WTC11 (cell line): Measurements from ENCODE around the gene SGO2.

Source experiments
- CTCF ChIP-seq: fragments of 200-600 bp; IDR thresholded peaks from 2 replicates; pipeline ENCODE4 v1.8.0; 2022; ENCODE audit warnings: antibody characterized with exemption
- TEAD4 ChIP-seq: sonication (generic); formaldehyde crosslinking; IDR thresholded peaks from 2 replicates; pipeline ENCODE4 v1.8.0; 2022; ENCODE audit warnings: mild to moderate bottlenecking, missing genetic modification reagents
- ZNF121 ChIP-seq: sonication (generic); formaldehyde crosslinking; IDR thresholded peaks from 2 replicates; pipeline ENCODE4 v1.8.0; 2023; ENCODE audit warnings: missing genetic modification reagents
- ZNF512 ChIP-seq: sonication (generic); formaldehyde crosslinking; IDR thresholded peaks from 2 replicates; pipeline ENCODE4 v1.8.1; 2022; ENCODE audit warnings: missing genetic modification reagents, borderline replicate concordance

GRCh38 chr2:200484934-200485333 is 41.1 kb upstream of the SGO2 start:
- TF ChIP-seq ZNF512 (CRISPR knock-in tag) (no peak), CTCF (no peak), TEAD4 (no peak), ZNF121 (no peak)
